ENCODE results near the gene MTUS2. TPM values are rescaled to one million over a fixed set of nuclear protein-coding genes. Genes with fewer than 3 reads are reported as not detected.

The MTUS2 gene
- total RNA-seq, 4 donors from 2014 or later, result 0.20 to 1.6 (median 0.25) TPM; not detected in 1

DNA sequence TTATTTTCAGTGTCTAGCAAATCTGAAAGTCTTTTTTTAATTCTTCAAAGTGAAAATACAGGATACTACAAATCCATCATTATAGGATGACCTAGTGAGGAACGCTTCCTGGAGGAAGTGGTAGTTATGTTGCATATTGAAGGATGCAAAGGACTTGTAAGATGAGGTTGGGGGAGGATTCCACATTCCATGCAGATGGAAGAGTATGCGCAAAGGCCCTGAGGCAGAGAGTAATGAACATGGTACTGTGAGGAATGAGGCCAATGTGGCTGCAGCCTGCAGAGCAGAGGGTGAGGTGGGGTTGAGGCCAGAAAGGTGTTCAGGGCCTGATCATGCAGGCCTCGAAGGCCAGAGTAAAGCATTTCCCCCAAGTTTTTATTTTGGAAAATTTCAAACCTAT, 202.8 kb downstream of the MTUS2 start:
- intact Hi-C loops (cut with DNase I; ENCODE audit: low total_unique reads) (no loop called here), in situ Hi-C loops (cut with MboI; ENCODE audit: low sequenced_read_pairs in 4 of 4) (no loop called here)
- no peak for DNase-seq
- no peaks in the 10 kb centered on the region for H3K27me3 ChIP-seq
- H3K4me3 ChIP-seq, result no peak overlapping the region
- no peak for TF ChIP-seq POLR2A (IDR thresholded peaks at IDR 0.05)
- no peaks in the 10 kb centered on the region for H3K36me3 ChIP-seq
- H3K9me3 ChIP-seq, result no peaks in the 10 kb centered on the region
- H3K27ac ChIP-seq, result no peak overlapping the region
- ATAC-seq, result no peak
- H3K4me1 ChIP-seq, result no peaks in the 10 kb centered on the region

DNA sequence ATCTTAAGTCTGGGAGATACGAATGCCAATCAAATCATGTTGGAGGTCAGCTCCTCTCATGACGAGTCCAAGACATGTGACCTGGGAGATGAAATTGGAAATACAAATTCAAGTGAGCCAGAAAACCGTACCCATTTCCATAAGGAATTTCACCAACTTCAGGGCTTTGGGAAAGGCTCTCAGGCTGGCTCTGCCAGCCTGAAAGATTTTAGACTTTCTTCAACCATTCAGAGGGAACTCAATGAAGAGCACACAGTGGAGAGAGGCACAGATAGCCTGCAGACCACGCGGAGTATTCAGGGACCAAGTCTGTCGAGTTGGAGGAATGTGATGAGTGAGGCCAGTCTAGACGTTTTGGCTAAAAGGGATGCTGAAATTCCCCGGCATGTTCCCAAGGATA, 204.6 kb downstream of the MTUS2 start:
- Histone ChIP-seq H3K27me3 (no peaks in the 10 kb centered on the region), H3K36me3 (no peaks in the 10 kb centered on the region), H3K4me1 (no peaks in the 10 kb centered on the region), H3K4me3 (no peak overlapping the region), H3K9me3 (no peaks in the 10 kb centered on the region), H3K27ac (no peak overlapping the region)
- no peak for ATAC-seq
- in situ Hi-C loops (cut with MboI; ENCODE audit: low sequenced_read_pairs in 4 of 4), result no loop called here
- DNase-seq, result no peak
- intact Hi-C loops (cut with DNase I; ENCODE audit: low total_unique reads), result no loop called here
- no peak for TF ChIP-seq POLR2A (IDR thresholded peaks at IDR 0.05)
- TF ChIP-seq, protein P1, sequence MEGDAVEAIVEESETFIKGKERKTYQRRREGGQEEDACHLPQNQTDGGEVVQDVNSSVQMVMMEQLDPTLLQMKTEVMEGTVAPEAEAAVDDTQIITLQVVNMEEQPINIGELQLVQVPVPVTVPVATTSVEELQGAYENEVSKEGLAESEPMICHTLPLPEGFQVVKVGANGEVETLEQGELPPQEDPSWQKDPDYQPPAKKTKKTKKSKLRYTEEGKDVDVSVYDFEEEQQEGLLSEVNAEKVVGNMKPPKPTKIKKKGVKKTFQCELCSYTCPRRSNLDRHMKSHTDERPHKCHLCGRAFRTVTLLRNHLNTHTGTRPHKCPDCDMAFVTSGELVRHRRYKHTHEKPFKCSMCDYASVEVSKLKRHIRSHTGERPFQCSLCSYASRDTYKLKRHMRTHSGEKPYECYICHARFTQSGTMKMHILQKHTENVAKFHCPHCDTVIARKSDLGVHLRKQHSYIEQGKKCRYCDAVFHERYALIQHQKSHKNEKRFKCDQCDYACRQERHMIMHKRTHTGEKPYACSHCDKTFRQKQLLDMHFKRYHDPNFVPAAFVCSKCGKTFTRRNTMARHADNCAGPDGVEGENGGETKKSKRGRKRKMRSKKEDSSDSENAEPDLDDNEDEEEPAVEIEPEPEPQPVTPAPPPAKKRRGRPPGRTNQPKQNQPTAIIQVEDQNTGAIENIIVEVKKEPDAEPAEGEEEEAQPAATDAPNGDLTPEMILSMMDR (IDR thresholded peaks at IDR 0.05 in 4 of 5, conservative IDR thresholded peaks at IDR 0.05 in 1 of 5), result no peak

DNA sequence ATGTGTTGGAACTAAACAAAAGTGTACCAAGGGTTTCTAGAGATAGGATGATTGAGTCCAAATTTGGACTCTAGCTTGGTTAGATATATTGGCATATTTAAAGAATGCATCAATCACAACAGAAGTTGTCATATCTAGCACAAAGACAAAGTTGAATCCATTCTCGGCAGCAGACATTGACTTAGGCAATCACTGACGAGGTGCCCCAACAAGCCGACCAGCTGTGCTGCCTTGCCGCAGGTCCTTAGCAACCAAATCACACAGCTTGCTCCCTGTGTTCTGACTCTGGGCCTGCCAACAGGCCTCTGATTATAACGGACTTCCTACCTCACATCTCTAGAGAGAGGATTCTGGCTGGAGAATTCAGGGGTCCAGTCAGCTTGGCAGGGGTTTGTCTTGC, 208.7 kb downstream of the MTUS2 start:
- in situ Hi-C loops (cut with MboI; ENCODE audit: low sequenced_read_pairs in 4 of 4), result no loop called here
- no peaks in the 10 kb centered on the region for H3K36me3 ChIP-seq
- no peaks in the 10 kb centered on the region for H3K9me3 ChIP-seq
- intact Hi-C loops (cut with DNase I; ENCODE audit: low total_unique reads), result no loop called here
- no peak overlapping the region for H3K27ac ChIP-seq
- H3K27me3 ChIP-seq, result no peaks in the 10 kb centered on the region
- DNase-seq, result no peak
- no peak overlapping the region for H3K4me3 ChIP-seq
- ATAC-seq, result no peak
- no peaks in the 10 kb centered on the region for H3K4me1 ChIP-seq
- TF ChIP-seq, protein P1 (IDR thresholded peaks at IDR 0.05 in 4 of 5, conservative IDR thresholded peaks at IDR 0.05 in 1 of 5), result no peak
- TF ChIP-seq POLR2A (IDR thresholded peaks at IDR 0.05), result no peak

DNA sequence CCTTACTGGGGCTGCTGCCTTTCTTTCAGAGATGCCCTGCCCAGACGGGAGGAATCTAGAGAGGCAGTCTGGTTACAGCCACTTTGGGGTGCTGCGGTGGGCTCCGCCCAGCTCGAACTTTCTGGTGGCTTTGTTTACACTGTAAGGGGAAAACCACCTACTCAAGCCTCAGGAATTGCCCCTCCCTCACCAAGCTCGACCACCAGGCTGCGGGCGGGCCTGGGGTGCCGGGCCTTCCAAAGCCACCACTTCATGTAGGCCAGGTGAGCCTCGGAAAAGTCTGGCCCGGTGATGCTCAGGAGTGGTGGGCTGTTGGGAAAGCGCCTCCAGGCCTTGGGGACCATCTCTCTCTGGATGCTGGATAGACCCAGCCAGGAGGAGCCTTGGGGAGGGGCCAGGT, 218.6 kb downstream of the MTUS2 start:
- no peak overlapping the region for H3K4me3 ChIP-seq
- no peak for DNase-seq
- intact Hi-C loops (cut with DNase I; ENCODE audit: low total_unique reads) (no loop called here), in situ Hi-C loops (cut with MboI; ENCODE audit: low sequenced_read_pairs in 4 of 4) (no loop called here)
- H3K36me3 ChIP-seq, result no peaks in the 10 kb centered on the region
- H3K9me3 ChIP-seq, result no peaks in the 10 kb centered on the region
- no peak overlapping the region for H3K27ac ChIP-seq
- no peak for ATAC-seq
- no peak for TF ChIP-seq POLR2A (IDR thresholded peaks at IDR 0.05)
- TF ChIP-seq, protein P1 (IDR thresholded peaks at IDR 0.05 in 4 of 5, conservative IDR thresholded peaks at IDR 0.05 in 1 of 5), result no peak
- H3K27me3 ChIP-seq, result no peaks in the 10 kb centered on the region
- H3K4me1 ChIP-seq, result no peaks in the 10 kb centered on the region

DNA sequence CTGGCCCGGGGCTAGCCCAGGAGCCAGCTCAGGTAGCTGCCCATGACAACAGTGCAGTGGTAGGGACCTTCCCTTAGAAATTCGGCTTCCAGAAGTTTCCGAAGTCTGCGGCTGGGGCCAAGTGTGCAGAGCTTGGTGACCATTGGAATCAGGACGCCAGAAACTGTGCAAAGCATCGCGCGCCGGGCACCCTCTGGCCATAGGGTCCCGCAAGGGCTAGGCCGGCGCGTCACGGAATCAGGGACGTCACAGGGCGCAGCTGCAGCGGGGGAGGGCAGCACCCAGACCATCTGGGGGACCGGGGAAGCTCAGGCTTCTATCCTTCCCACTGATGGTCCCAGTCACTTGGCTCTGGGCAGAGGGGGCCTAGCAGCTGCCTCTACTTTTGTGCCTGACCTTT, 219.1 kb downstream of the MTUS2 start:
- Histone ChIP-seq H3K36me3 (no peaks in the 10 kb centered on the region), H3K4me1 (no peaks in the 10 kb centered on the region), H3K27ac (no peak overlapping the region), H3K4me3 (no peak overlapping the region), H3K9me3 (no peaks in the 10 kb centered on the region), H3K27me3 (no peaks in the 10 kb centered on the region)
- intact Hi-C loops (cut with DNase I; ENCODE audit: low total_unique reads) (no loop called here), in situ Hi-C loops (cut with MboI; ENCODE audit: low sequenced_read_pairs in 4 of 4) (no loop called here)
- DNase-seq, result no peak
- ATAC-seq, result no peak
- TF ChIP-seq, protein P1 (IDR thresholded peaks at IDR 0.05 in 4 of 5, conservative IDR thresholded peaks at IDR 0.05 in 1 of 5), result no peak
- no peak for TF ChIP-seq POLR2A (IDR thresholded peaks at IDR 0.05)

All from gastrocnemius medialis (tissue), 4 donors.